MM.1S (cell line): ENCODE results near the gene ZNF823.
"Not testable (repeated sequence)": the region's sequence is repeated elsewhere in the genome, so short reads cannot be mapped to it uniquely, and the experiment has no call there.

ENCODE experiments used
- DNase-seq: peaks from one replicate; pipeline ENCODE4 v3.0.0-alpha.2; 2015
- H2AFZ ChIP-seq: fragments of 300-600 bp; sonication (generic); 2 replicates; pipeline ENCODE4 v1.6.0; 2016; ENCODE audit warnings: antibody characterized with exemption, low read length
- H3F3A ChIP-seq: fragments of 300-600 bp; sonication (generic); 2 replicates; pipeline ENCODE4 v1.6.1; 2016; ENCODE audit warnings: mild to moderate bottlenecking, antibody characterized with exemption, low read length, moderate library complexity, mixed read lengths; ENCODE audit not compliant: insufficient read depth
- H3K27ac ChIP-seq: fragments of 300-600 bp; sonication (generic); 2 replicates; pipeline ENCODE4 v1.5.1; 2016; ENCODE audit warnings: mild to moderate bottlenecking, low read length
- H3K27me3 ChIP-seq: fragments of 300-600 bp; sonication (generic); replicated peaks from 2 replicates; pipeline ENCODE4 v1.6.0; 2016; ENCODE audit warnings: low read length; ENCODE audit not compliant: insufficient read depth
- H3K36me3 ChIP-seq: fragments of 300-600 bp; sonication (generic); replicated peaks from 2 replicates; pipeline ENCODE4 v1.6.1; 2016; ENCODE audit warnings: mild to moderate bottlenecking, low read length, mixed read lengths; ENCODE audit not compliant: insufficient read depth
- H3K4me1 ChIP-seq: fragments of 300-600 bp; sonication (generic); 2 replicates; pipeline ENCODE4 v1.6.1; 2016; ENCODE audit warnings: low read length, mixed read lengths
- H3K4me2 ChIP-seq: fragments of 300-600 bp; sonication (generic); 2 replicates; pipeline ENCODE4 v1.6.0; 2016; ENCODE audit warnings: low read depth, low read length
- H3K4me3 ChIP-seq: fragments of 300-600 bp; sonication (generic); 2 replicates; pipeline ENCODE4 v1.5.1; 2016; ENCODE audit warnings: low read length, mixed read lengths
- H3K79me2 ChIP-seq: fragments of 300-600 bp; sonication (generic); 2 replicates; pipeline ENCODE4 v1.6.1; 2016; ENCODE audit warnings: mixed run types, low read length, mixed read lengths
- H3K9ac ChIP-seq: fragments of 300-600 bp; sonication (generic); 2 replicates; pipeline ENCODE4 v1.6.1; 2016; ENCODE audit warnings: low read length, mixed read lengths
- H3K9me2 ChIP-seq: fragments of 300-600 bp; sonication (generic); replicated peaks from 2 replicates; pipeline ENCODE4 v1.6.1; 2016; ENCODE audit warnings: mild to moderate bottlenecking, low read length, mixed read lengths; ENCODE audit not compliant: insufficient read depth
- H3K9me3 ChIP-seq: fragments of 300-600 bp; sonication (generic); replicated peaks from 2 replicates; pipeline ENCODE4 v1.6.1; 2016; ENCODE audit warnings: mild to moderate bottlenecking, low read length, mixed read lengths; ENCODE audit not compliant: insufficient read depth
- H4K20me1 ChIP-seq: fragments of 300-600 bp; sonication (generic); 2 replicates; pipeline ENCODE4 v1.6.1; 2016; ENCODE audit warnings: mild to moderate bottlenecking, low read length, moderate library complexity, mixed read lengths; ENCODE audit not compliant: insufficient read depth
- EZH2 ChIP-seq: fragments of 300-600 bp; sonication (generic); optimal IDR thresholded peaks from 2 replicates; pipeline ENCODE3; 2017; ENCODE audit warnings: low read depth, mild to moderate bottlenecking, antibody characterized with exemption, low read length, mixed read lengths
- EZH2phosphoT487 ChIP-seq: fragments of 300-600 bp; sonication (generic); IDR thresholded peaks from 2 replicates; pipeline ENCODE4 v1.6.1; 2018; ENCODE audit warnings: antibody characterized with exemption, low read length
- TF ChIP-seq, protein P1 (sequence below): fragments of 300-600 bp; sonication (generic); IDR thresholded peaks from 2 replicates; pipeline ENCODE4 v1.5.1; 2016; ENCODE audit warnings: antibody characterized with exemption, low read length, mixed read lengths

Gene ZNF823

DNA sequence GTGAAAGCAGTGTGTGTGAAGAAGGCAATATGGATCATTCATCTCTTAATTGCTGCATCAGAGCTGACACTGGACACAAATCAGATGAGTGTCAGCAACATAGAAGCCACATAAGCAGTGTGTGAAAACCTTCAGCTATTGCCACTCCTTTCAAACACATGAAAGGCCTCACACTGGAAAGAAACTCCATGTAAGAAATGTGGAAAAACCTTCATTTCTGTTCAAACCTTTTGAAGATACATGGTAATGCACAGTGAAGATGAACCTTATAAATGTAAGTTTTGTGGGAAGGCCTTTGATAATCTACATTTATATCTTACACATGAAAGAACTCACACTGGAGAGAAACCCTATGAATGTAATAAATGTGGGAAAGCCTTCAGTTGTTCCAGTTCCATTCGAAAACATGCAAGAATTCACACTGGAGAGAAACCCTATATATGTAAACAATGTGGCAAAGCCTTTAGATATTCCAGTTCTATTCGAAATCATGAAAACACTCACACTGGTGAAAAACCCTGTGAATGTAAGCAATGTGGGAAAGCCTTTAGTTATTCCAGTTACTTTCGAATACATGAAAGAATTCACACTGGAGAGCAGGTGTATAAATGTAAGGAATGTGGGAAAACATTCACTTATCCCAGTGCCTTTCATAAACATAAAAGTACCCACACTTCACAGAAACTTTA, 53.6 kb downstream of the ZNF823 start:
- Histone ChIP-seq H3K27ac (no peak overlapping the region), H2AFZ (no peak overlapping the region), H3K9ac (no peak overlapping the region), H4K20me1 (no peaks in the 10 kb centered on the region), H3K4me2 (no peak overlapping the region), H3K4me3 (no peak overlapping the region), H3K9me2 (no peaks in the 10 kb centered on the region), H3K79me2 (no peaks in the 10 kb centered on the region), H3K9me3 (no peaks in the 10 kb centered on the region), H3K27me3 (no peaks in the 10 kb centered on the region), H3K36me3 (no peaks in the 10 kb centered on the region), H3F3A (peaks cover 6% of the 10 kb centered on the region; the same call in 1 of the 2 replicates), H3K4me1 (peaks cover 12% of the 10 kb centered on the region)
- DNase-seq: no peak
- TF ChIP-seq EZH2 (no peak), EZH2phosphoT487 (no peak)
- TF ChIP-seq, protein P1, sequence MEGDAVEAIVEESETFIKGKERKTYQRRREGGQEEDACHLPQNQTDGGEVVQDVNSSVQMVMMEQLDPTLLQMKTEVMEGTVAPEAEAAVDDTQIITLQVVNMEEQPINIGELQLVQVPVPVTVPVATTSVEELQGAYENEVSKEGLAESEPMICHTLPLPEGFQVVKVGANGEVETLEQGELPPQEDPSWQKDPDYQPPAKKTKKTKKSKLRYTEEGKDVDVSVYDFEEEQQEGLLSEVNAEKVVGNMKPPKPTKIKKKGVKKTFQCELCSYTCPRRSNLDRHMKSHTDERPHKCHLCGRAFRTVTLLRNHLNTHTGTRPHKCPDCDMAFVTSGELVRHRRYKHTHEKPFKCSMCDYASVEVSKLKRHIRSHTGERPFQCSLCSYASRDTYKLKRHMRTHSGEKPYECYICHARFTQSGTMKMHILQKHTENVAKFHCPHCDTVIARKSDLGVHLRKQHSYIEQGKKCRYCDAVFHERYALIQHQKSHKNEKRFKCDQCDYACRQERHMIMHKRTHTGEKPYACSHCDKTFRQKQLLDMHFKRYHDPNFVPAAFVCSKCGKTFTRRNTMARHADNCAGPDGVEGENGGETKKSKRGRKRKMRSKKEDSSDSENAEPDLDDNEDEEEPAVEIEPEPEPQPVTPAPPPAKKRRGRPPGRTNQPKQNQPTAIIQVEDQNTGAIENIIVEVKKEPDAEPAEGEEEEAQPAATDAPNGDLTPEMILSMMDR: no peak

DNA sequence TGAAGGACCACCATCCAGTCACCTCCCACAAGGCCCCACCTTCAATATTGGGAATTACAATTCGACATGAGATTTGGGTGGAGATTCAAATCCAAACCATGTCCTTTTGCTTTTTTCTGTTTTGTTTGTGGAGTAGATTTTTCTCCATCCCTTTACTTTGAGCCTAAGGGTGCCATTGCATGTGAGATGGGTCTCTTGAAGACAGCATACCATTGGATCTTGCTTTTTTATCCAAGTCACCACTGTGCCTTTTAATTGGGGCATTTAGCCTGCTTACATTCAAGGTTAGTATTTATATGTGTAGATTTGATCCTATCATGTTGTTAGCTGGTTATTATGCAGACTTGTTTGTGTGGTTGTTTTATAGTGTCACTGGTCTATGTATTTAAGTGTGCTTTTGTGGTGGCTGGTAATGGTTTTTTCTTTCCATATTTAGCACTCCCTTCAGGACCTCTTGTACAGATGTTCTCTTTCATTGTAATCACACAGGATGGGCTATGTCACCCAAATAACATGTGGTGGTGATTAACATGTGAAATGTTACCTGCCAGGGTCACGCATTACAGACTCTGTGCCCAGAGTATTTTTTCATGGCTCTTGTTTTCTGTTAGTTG, 58.0 kb downstream of the ZNF823 start:
- no peak for DNase-seq
- peaks cover 2% of the 10 kb centered on the region; the same call in 1 of the 2 replicates for H3F3A ChIP-seq
- no peak overlapping the region for H2AFZ ChIP-seq
- no peaks in the 10 kb centered on the region for H4K20me1 ChIP-seq
- H3K4me1 ChIP-seq: peaks cover 5% of the 10 kb centered on the region
- H3K9me3 ChIP-seq: no peaks in the 10 kb centered on the region
- H3K27me3 ChIP-seq: no peaks in the 10 kb centered on the region
- H3K79me2 ChIP-seq: no peaks in the 10 kb centered on the region
- no peak overlapping the region for H3K9ac ChIP-seq
- H3K36me3 ChIP-seq: no peaks in the 10 kb centered on the region
- TF ChIP-seq, protein P1: no peak
- no peak for TF ChIP-seq EZH2phosphoT487
- H3K4me2 ChIP-seq: no peak overlapping the region
- H3K9me2 ChIP-seq: no peaks in the 10 kb centered on the region
- H3K27ac ChIP-seq: no peak overlapping the region
- no peak overlapping the region for H3K4me3 ChIP-seq

DNA sequence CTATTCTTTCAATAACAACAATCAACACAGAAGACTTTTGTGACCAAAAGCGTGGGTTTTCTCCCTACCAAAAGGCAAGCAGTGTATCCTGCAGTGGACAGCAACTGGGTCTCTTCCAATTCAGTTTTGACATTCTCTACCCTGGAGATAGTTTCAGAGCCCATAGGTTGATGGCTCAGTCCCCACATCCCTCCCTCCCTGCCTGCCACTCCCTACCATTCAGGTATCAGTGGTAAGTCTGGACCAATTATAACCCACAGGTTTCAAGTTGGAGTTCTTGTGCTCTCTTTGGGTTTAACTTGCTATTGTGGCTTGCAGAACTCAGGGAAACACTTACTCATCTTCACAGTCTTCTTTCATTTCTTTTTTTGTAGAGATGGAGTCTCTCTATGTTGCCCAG, 60.2 kb downstream of the ZNF823 start:
- Histone ChIP-seq H3F3A (no peaks in the 10 kb centered on the region), H3K79me2 (no peaks in the 10 kb centered on the region), H4K20me1 (no peaks in the 10 kb centered on the region), H3K27ac (no peak overlapping the region), H3K27me3 (no peaks in the 10 kb centered on the region), H3K4me1 (no peaks in the 10 kb centered on the region), H3K36me3 (no peaks in the 10 kb centered on the region), H3K4me2 (no peak overlapping the region), H2AFZ (no peak overlapping the region), H3K9me3 (no peaks in the 10 kb centered on the region), H3K9me2 (no peaks in the 10 kb centered on the region), H3K4me3 (no peak overlapping the region), H3K9ac (no peak overlapping the region)
- DNase-seq: no peak
- TF ChIP-seq EZH2phosphoT487: no peak
- no peak for TF ChIP-seq EZH2
- TF ChIP-seq, protein P1: no peak

DNA sequence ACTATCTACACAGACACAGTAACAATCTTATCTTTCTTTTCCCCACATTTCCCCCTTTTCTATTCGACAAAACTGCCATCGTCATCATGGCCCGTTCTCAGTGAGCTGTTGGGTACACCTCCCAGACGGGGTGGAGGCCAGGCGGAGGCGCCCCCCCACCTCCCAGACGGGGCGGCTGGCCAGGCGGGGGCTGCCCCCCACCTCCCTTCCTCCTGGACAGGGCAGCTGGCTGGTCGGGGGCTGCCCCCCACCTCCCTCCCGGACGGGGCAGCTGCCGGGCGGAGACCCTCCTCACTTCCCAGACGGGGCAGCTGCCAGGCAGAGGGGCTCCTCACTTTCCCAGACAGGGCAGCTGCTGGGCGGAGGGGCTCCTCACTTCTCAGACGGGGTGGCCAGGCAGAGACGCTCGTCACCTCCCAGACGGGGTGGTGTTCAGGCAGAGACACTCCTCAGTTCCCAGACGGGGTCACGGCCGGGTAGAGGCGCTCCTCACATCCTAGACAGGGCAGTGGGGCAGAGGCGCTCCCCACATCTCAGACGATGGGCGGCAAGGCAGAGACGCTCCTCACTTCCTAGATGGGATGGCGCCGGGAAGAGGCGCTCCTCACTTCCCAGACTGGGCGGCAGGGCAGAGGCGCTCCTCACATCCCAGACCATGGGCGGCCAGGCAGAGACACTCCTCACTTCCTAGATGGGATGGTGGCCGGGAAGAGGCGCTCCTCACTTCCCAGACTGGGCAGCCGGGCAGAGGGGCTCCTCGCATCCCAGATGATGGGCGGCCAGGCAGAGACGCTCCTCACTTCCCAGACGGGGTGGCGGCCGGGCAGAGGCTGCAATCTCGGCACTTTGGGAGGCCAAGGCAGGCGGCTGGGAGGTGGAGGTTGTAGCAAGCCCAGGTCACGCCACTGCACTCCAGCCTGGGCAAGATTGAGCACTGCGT, 61.8 kb downstream of the ZNF823 start:
- not testable (repeated sequence) for H3K79me2 ChIP-seq, H3K4me3 ChIP-seq, H3K9ac ChIP-seq, H2AFZ ChIP-seq, H3K27ac ChIP-seq, H3K36me3 ChIP-seq, DNase-seq, H3K4me1 ChIP-seq, H4K20me1 ChIP-seq, H3K4me2 ChIP-seq, H3K27me3 ChIP-seq, H3K9me2 ChIP-seq, H3F3A ChIP-seq, H3K9me3 ChIP-seq
